GM19372 (cell line): ENCODE data around the gene OCRL.

Experiments used
- ATAC-seq: cut with Tn5 transposase; IDR thresholded peaks from one replicate; pipeline ENCODE4 v1.9.1; 2021; ENCODE audit warnings: mild to moderate bottlenecking, low read depth, moderate library complexity; ENCODE audit not compliant: unreplicated experiment

Gene OCRL

GRCh38 chrX:129629837-129630236 is 89.8 kb downstream of the OCRL start:
- no peak for ATAC-seq

GRCh38 chrX:129631849-129632248 is 91.8 kb downstream of the OCRL start:
- no peak for ATAC-seq

- no peak for ATAC-seq
Observed at GRCh38 chrX:129632443-129632842, 92.4 kb downstream of the OCRL start.

- ATAC-seq: no peak
Observed at GRCh38 chrX:129634541-129634940, 94.5 kb downstream of the OCRL start.

- no peak for ATAC-seq
Observed at GRCh38 chrX:129636175-129636681, 96.2 kb downstream of the OCRL start.

GRCh38 chrX:129637217-129638109 is 97.4 kb downstream of the OCRL start:
- ATAC-seq: no peak

GRCh38 chrX:129638917-129639316 is 98.9 kb downstream of the OCRL start:
- ATAC-seq: no peak

GRCh38 chrX:129640737-129641136 is 100.7 kb downstream of the OCRL start:
- ATAC-seq: no peak

GRCh38 chrX:129641469-129641868 is 101.4 kb downstream of the OCRL start:
- no peak for ATAC-seq

GRCh38 chrX:129641941-129642340 is 101.9 kb downstream of the OCRL start:
- no peak for ATAC-seq
